Mucosa of rectum (tissue), 2 donors: ENCODE measurements around the gene COL19A1.

ENCODE experiments used
- H3K27ac ChIP-seq, 2 donors: one replicate each; pipeline ENCODE4 v1.7.0; 2013; ENCODE audit warnings: inconsistent platforms in 2 of 2, low read depth in 2 of 2, low read length in 2 of 2
- H3K27me3 ChIP-seq, 2 donors: one replicate each; pipeline ENCODE4 v1.7.0; 2013; ENCODE audit warnings: low read length in 2 of 2; ENCODE audit not compliant: control insufficient read depth in 2 of 2, insufficient read depth in 2 of 2
- H3K36me3 ChIP-seq, 2 donors: one replicate each; pipeline ENCODE4 v1.7.0; 2013; ENCODE audit warnings: low read length in 2 of 2; ENCODE audit not compliant: control insufficient read depth in 2 of 2, insufficient read depth in 2 of 2
- H3K4me1 ChIP-seq, 2 donors: one replicate each; pipeline ENCODE4 v1.7.0; 2013; ENCODE audit warnings: low read length in 2 of 2, mild to moderate bottlenecking in 1 of 2; ENCODE audit not compliant: control insufficient read depth in 2 of 2, insufficient read depth in 2 of 2
- H3K4me3 ChIP-seq, 2 donors: one replicate each; pipeline ENCODE4 v1.7.0; 2013; ENCODE audit warnings: low read length in 2 of 2
- H3K9ac ChIP-seq, 2 donors: one replicate each; pipeline ENCODE4 v1.7.0; 2013; ENCODE audit warnings: low read length in 2 of 2, low read depth in 1 of 2, mild to moderate bottlenecking in 1 of 2
- H3K9me3 ChIP-seq, 2 donors: one replicate each; pipeline ENCODE4 v1.7.0; 2013; ENCODE audit warnings: low read length in 2 of 2; ENCODE audit not compliant: control insufficient read depth in 2 of 2
- donor health status: healthy.
- donor health status: Normal muscosa, but diverticular disease.

Gene COL19A1

GRCh38 chr6:70194421-70194820 lies 328.1 kb downstream of the COL19A1 start:
- no peaks in the 10 kb centered on the region for H3K36me3 ChIP-seq
- no peaks in the 10 kb centered on the region for H3K27me3 ChIP-seq
- H3K27ac ChIP-seq = no peak overlapping the region
- H3K9me3 ChIP-seq = no peaks in the 10 kb centered on the region
- no peaks in the 10 kb centered on the region for H3K4me1 ChIP-seq
- H3K9ac ChIP-seq = no peak overlapping the region
- H3K4me3 ChIP-seq = no peak overlapping the region

- H3K27ac ChIP-seq = no peak overlapping the region
- H3K9ac ChIP-seq = no peak overlapping the region
- no peaks in the 10 kb centered on the region for H3K4me1 ChIP-seq
- no peaks in the 10 kb centered on the region for H3K27me3 ChIP-seq
- H3K9me3 ChIP-seq = no peaks in the 10 kb centered on the region
- no peaks in the 10 kb centered on the region for H3K36me3 ChIP-seq
- H3K4me3 ChIP-seq = no peak overlapping the region
Observed at GRCh38 chr6:70196531-70196930, 330.2 kb downstream of the COL19A1 start.

- Histone ChIP-seq H3K4me1 (no peaks in the 10 kb centered on the region), H3K9me3 (no peaks in the 10 kb centered on the region), H3K36me3 (no peaks in the 10 kb centered on the region), H3K27ac (no peak overlapping the region), H3K27me3 (no peaks in the 10 kb centered on the region), H3K4me3 (no peak overlapping the region), H3K9ac (no peak overlapping the region)
Observed at GRCh38 chr6:70198785-70199184, 332.4 kb downstream of the COL19A1 start.

GRCh38 chr6:70208235-70208790 lies 342.0 kb downstream of the COL19A1 start:
- Histone ChIP-seq H3K9me3 (no peaks in the 10 kb centered on the region), H3K27ac (no peak overlapping the region), H3K36me3 (no peaks in the 10 kb centered on the region), H3K4me1 (no peaks in the 10 kb centered on the region), H3K4me3 (no peak overlapping the region), H3K9ac (no peak overlapping the region), H3K27me3 (no peaks in the 10 kb centered on the region)

- Histone ChIP-seq H3K9ac (no peak overlapping the region), H3K9me3 (no peaks in the 10 kb centered on the region), H3K27ac (no peak overlapping the region), H3K4me1 (no peaks in the 10 kb centered on the region), H3K27me3 (no peaks in the 10 kb centered on the region), H3K4me3 (no peak overlapping the region), H3K36me3 (no peaks in the 10 kb centered on the region)
Observed at GRCh38 chr6:70210462-70210861, 344.1 kb downstream of the COL19A1 start.

GRCh38 chr6:70215460-70216108 lies 349.2 kb downstream of the COL19A1 start:
- H3K9ac ChIP-seq = no peak overlapping the region
- no peaks in the 10 kb centered on the region for H3K27me3 ChIP-seq

GRCh38 chr6:70216767-70217166 lies 350.4 kb downstream of the COL19A1 start:
- Histone ChIP-seq H3K4me3 (no peak overlapping the region), H3K9ac (no peak overlapping the region), H3K4me1 (peaks cover 0 to 7% of the 10 kb centered on the region in 2 donors), H3K27ac (no peak overlapping the region), H3K36me3 (no peaks in the 10 kb centered on the region), H3K27me3 (no peaks in the 10 kb centered on the region), H3K9me3 (no peaks in the 10 kb centered on the region)

More at GRCh38 chr6:70215460-70216108, 349.2 kb downstream of the COL19A1 start:
- H3K4me3 ChIP-seq = no peak overlapping the region
- H3K4me1 ChIP-seq = peaks cover 0 to 3% of the 10 kb centered on the region in 2 donors
- no peaks in the 10 kb centered on the region for H3K36me3 ChIP-seq
- H3K9me3 ChIP-seq = no peaks in the 10 kb centered on the region
- H3K27ac ChIP-seq = no peak overlapping the region

- H3K4me1 ChIP-seq = peaks cover 0 to 13% of the 10 kb centered on the region in 2 donors
- H3K27me3 ChIP-seq = no peaks in the 10 kb centered on the region
Observed at GRCh38 chr6:70219943-70220613, 353.7 kb downstream of the COL19A1 start.

GRCh38 chr6:70221025-70221714 lies 354.8 kb downstream of the COL19A1 start:
- Histone ChIP-seq H3K4me3 (no peak overlapping the region), H3K9ac (no peak overlapping the region), H3K27me3 (no peaks in the 10 kb centered on the region), H3K9me3 (no peaks in the 10 kb centered on the region), H3K36me3 (no peaks in the 10 kb centered on the region), H3K27ac (no peak overlapping the region), H3K4me1 (peaks cover 0 to 13% of the 10 kb centered on the region in 2 donors)

More at GRCh38 chr6:70219943-70220613, 353.7 kb downstream of the COL19A1 start:
- Histone ChIP-seq H3K27ac (no peak overlapping the region), H3K9me3 (no peaks in the 10 kb centered on the region), H3K36me3 (no peaks in the 10 kb centered on the region), H3K4me3 (no peak overlapping the region), H3K9ac (peak overlapping the region in 1 of 2 donors; percentile 31)
